A673 (cell line): ENCODE data around the gene OR6K2. TPM values are rescaled to one million over a fixed set of nuclear protein-coding genes. Genes with fewer than 3 reads are reported as not detected.

Experiments
- BruUV-seq: library from RNA; stranded (reverse); fragments of 400-500 nt; replicated peaks from 2 replicates; lab custom pipeline; 2021; lab: Mats Ljungman, UMichigan
- CTCF ChIA-PET: fragments of 300-600 bp; sonication (Branson Sonifier 250); formaldehyde crosslinking; loops from one replicate; lab custom pipeline; 2022; ENCODE audit warnings: antibody characterized with exemption; lab: Charles Lee
- POLR2A ChIA-PET: fragments of 300-600 bp; sonication (Branson Sonifier 250); formaldehyde crosslinking; loops from one replicate; lab custom pipeline; 2022; ENCODE audit warnings: antibody characterized with exemption; ENCODE audit not compliant: low non-redundant PET; lab: Charles Lee
- DNase-seq: peaks from one replicate; pipeline ENCODE4 v3.0.0-alpha.2; 2015; ENCODE audit warnings: low spot score
- H3K27ac ChIP-seq: fragments of 200-600 bp; sonication (generic); 2 replicates; pipeline ENCODE4 v1.5.1; 2016; ENCODE audit warnings: mixed run types, low read depth, mild to moderate bottlenecking, mixed read lengths, antibody characterized with exemption, low read length; ENCODE audit not compliant: poor library complexity, severe bottlenecking
- H3K27me3 ChIP-seq: fragments of 200-600 bp; sonication (generic); replicated peaks from 2 replicates; pipeline ENCODE4 v1.6.1; 2017; ENCODE audit warnings: mixed run types, low read depth, mild to moderate bottlenecking, mixed read lengths, antibody characterized with exemption, low read length; ENCODE audit not compliant: insufficient read depth, poor library complexity
- H3K36me3 ChIP-seq: fragments of 200-600 bp; sonication (generic); 2 replicates; pipeline ENCODE4 v1.6.1; 2016; ENCODE audit warnings: mixed run types, mild to moderate bottlenecking, mixed read lengths, antibody characterized with exemption, low read length; ENCODE audit not compliant: insufficient read depth, poor library complexity, severe bottlenecking
- H3K4me1 ChIP-seq: fragments of 200-600 bp; sonication (generic); 2 replicates; pipeline ENCODE4 v1.6.1; 2017; ENCODE audit warnings: mixed run types, mild to moderate bottlenecking, mixed read lengths, antibody characterized with exemption, low read length; ENCODE audit not compliant: insufficient read depth, poor library complexity, severe bottlenecking
- H3K4me3 ChIP-seq: fragments of 200-600 bp; sonication (generic); 2 replicates; pipeline ENCODE4 v1.5.1; 2016; ENCODE audit warnings: low read depth, mixed run types, mild to moderate bottlenecking, mixed read lengths, low read length; ENCODE audit not compliant: poor library complexity, severe bottlenecking
- H3K9me3 ChIP-seq: fragments of 200-600 bp; sonication (generic); 2 replicates; pipeline ENCODE4 v1.6.1; 2016; ENCODE audit warnings: mixed run types, low read depth, mild to moderate bottlenecking, mixed read lengths, antibody characterized with exemption, low read length; ENCODE audit not compliant: poor library complexity, severe bottlenecking
- EZH2 ChIP-seq: fragments of 200-600 bp; sonication (generic); IDR thresholded peaks from 2 replicates; pipeline ENCODE4 v1.6.1; 2017; ENCODE audit warnings: borderline replicate concordance, low read depth, mild to moderate bottlenecking, mixed read lengths, antibody characterized with exemption, low read length; ENCODE audit not compliant: poor library complexity, severe bottlenecking
- intact Hi-C: fragments of 100-400 bp; cut with micrococcal nuclease; formaldehyde crosslinking; loops from one replicate; pipeline ENCODE4 v1.10.0; 2022; ENCODE audit not compliant: unreplicated experiment
- total RNA-seq: library from RNA; stranded (reverse); gene quantifications from 2 replicates; pipeline ENCODE4 v1.2.3, GENCODE V29; 2021
- TF ChIP-seq, protein P1 (sequence below): fragments of 300-800, 200-600 bp; sonication (generic); conservative IDR thresholded peaks from 2 replicates; pipeline ENCODE4 v1.5.1; 2017; ENCODE audit warnings: low read depth, mild to moderate bottlenecking, antibody characterized with exemption, low read length, moderate library complexity, mixed read lengths

The OR6K2 gene
- total RNA-seq, 1 experiment from 2014 or later = not detected

DNA sequence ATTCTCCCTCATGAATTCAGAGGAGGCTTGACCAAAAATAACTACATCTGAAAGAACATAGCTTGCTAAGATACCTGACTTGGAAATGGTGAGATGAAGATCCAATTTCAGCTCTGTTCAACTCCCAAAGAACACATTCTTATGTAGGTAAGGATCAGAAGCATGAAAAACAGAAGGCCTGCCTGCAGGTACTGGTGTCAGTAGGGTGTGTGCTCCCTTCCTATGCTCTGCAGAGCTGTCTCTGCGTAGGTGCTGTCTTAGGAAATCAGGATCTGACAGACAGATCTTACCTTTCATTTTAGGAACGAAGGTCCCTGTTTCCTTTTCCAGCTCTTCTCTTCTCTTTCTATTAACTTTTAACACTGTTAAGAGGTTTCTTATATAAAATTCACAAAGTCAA, 5.6 kb upstream of the OR6K2 start:
- BruUV-seq = no TSS peak
- Histone ChIP-seq H3K4me3 (no peak overlapping the region), H3K27me3 (peaks cover 6% of the 10 kb centered on the region), H3K27ac (no peak overlapping the region), H3K36me3 (no peaks in the 10 kb centered on the region), H3K9me3 (no peaks in the 10 kb centered on the region), H3K4me1 (no peaks in the 10 kb centered on the region)
- intact Hi-C loops = loop anchor here (10.0 kb wide), 1 partner anchor 61 kb away; no protein-coding TSS in a partner anchor
- CTCF ChIA-PET = no interaction called here
- POLR2A ChIA-PET = no interaction called here
- TF ChIP-seq, protein P1, sequence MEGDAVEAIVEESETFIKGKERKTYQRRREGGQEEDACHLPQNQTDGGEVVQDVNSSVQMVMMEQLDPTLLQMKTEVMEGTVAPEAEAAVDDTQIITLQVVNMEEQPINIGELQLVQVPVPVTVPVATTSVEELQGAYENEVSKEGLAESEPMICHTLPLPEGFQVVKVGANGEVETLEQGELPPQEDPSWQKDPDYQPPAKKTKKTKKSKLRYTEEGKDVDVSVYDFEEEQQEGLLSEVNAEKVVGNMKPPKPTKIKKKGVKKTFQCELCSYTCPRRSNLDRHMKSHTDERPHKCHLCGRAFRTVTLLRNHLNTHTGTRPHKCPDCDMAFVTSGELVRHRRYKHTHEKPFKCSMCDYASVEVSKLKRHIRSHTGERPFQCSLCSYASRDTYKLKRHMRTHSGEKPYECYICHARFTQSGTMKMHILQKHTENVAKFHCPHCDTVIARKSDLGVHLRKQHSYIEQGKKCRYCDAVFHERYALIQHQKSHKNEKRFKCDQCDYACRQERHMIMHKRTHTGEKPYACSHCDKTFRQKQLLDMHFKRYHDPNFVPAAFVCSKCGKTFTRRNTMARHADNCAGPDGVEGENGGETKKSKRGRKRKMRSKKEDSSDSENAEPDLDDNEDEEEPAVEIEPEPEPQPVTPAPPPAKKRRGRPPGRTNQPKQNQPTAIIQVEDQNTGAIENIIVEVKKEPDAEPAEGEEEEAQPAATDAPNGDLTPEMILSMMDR = no peak
- TF ChIP-seq EZH2 = no peak
- DNase-seq = no peak

DNA sequence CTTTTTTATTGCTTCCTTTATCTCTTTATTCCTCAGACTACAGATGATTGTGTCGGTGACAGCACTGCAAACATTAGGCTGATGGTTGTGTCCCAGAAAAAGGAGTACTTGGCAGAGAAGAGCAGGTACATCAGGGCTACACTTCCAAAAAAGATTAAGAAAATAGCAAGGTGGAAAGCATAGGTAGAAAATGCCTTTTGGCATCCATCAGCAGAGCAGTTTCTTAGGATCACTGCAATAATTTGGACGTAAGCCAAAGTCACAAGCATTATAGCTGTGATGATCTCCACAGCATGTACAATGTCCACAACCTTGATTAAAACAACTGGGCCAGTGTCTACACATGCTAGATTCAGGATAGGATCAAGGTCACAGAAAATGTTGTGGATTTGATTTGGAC, 5.9 kb downstream of the OR6K2 start:
- Histone ChIP-seq H3K9me3 (no peaks in the 10 kb centered on the region), H3K36me3 (no peaks in the 10 kb centered on the region), H3K27me3 (no peaks in the 10 kb centered on the region), H3K4me3 (no peak overlapping the region), H3K27ac (no peak overlapping the region), H3K4me1 (no peaks in the 10 kb centered on the region)
- no peak for DNase-seq
- ChIA-PET CTCF (no interaction called here), POLR2A (no interaction called here)
- no TSS peak for BruUV-seq
- TF ChIP-seq, protein P1 = no peak
- TF ChIP-seq EZH2 = no peak
- intact Hi-C loops = no loop called here

- TF ChIP-seq EZH2 = no peak
- TF ChIP-seq, protein P1 = no peak
- no peak overlapping the region for H3K4me3 ChIP-seq
- ChIA-PET POLR2A (no interaction called here), CTCF (no interaction called here)
- H3K27me3 ChIP-seq = no peaks in the 10 kb centered on the region
- H3K4me1 ChIP-seq = no peaks in the 10 kb centered on the region
- DNase-seq = no peak
- BruUV-seq = no TSS peak
- H3K36me3 ChIP-seq = no peaks in the 10 kb centered on the region
- intact Hi-C loops = no loop called here
- no peaks in the 10 kb centered on the region for H3K9me3 ChIP-seq
- H3K27ac ChIP-seq = no peak overlapping the region
Observed at GRCh38 chr1:158692356-158692755, 8.1 kb downstream of the OR6K2 start.
